NCI-H1436 treated with DMSO at 0.1 percent for 48 hours (cell line): ENCODE measurements around the gene RNASE1.

Experiments used
- DNase-seq: peaks from one replicate; lab custom pipeline; 2025; lab: John Stamatoyannopoulos, UW

Gene RNASE1

GRCh38 chr14:20807304-20808161 is 4.9 kb upstream of the RNASE1 start:
- no peak for DNase-seq

GRCh38 chr14:20805485-20805884 is 2.8 kb upstream of the RNASE1 start:
- no peak for DNase-seq

- no peak for DNase-seq
Measured at GRCh38 chr14:20803223-20803622, 579 bp upstream of the RNASE1 start.

- no peak for DNase-seq
Measured at GRCh38 chr14:20801726-20802125, 918 bp downstream of the RNASE1 start.

- no peak for DNase-seq
Measured at GRCh38 chr14:20799892-20800544, 2.6 kb downstream of the RNASE1 start.

GRCh38 chr14:20799456-20799891 is 3.2 kb downstream of the RNASE1 start:
- DNase-seq: no peak

- no peak for DNase-seq
Measured at GRCh38 chr14:20798932-20799331, 3.7 kb downstream of the RNASE1 start.

- no peak for DNase-seq
Measured at GRCh38 chr14:20798318-20798717, 4.3 kb downstream of the RNASE1 start.

GRCh38 chr14:20797164-20797563 is 5.5 kb downstream of the RNASE1 start:
- no peak for DNase-seq

GRCh38 chr14:20794644-20795369 is 7.8 kb downstream of the RNASE1 start:
- DNase-seq: no peak

- DNase-seq: no peak
Measured at GRCh38 chr14:20792556-20792955, 10.1 kb downstream of the RNASE1 start.

- no peak for DNase-seq
Measured at GRCh38 chr14:20791597-20791996, 11.0 kb downstream of the RNASE1 start.

GRCh38 chr14:20791187-20791586 is 11.5 kb downstream of the RNASE1 start:
- DNase-seq: no peak

- DNase-seq: no peak
Measured at GRCh38 chr14:20790464-20791116, 12.1 kb downstream of the RNASE1 start.

- DNase-seq: no peak
Measured at GRCh38 chr14:20789230-20789813, 13.3 kb downstream of the RNASE1 start.

- DNase-seq: no peak
Measured at GRCh38 chr14:20787025-20787424, 15.6 kb downstream of the RNASE1 start.

GRCh38 chr14:20782280-20782890 is 20.3 kb downstream of the RNASE1 start:
- no peak for DNase-seq

- no peak for DNase-seq
Measured at GRCh38 chr14:20781803-20782202, 20.8 kb downstream of the RNASE1 start.

- DNase-seq: no peak
Measured at GRCh38 chr14:20775901-20776300, 26.7 kb downstream of the RNASE1 start.

- no peak for DNase-seq
Measured at GRCh38 chr14:20775043-20775442, 27.6 kb downstream of the RNASE1 start.

GRCh38 chr14:20774258-20774824 is 28.3 kb downstream of the RNASE1 start:
- no peak for DNase-seq
